Forelimb muscle (tissue), 1 donor: ENCODE data around the gene CASP2. TPM values are rescaled to one million over a fixed set of nuclear protein-coding genes. Genes with fewer than 3 reads are reported as not detected.

Experiments
- DNase-seq: peaks from one replicate; pipeline ENCODE4 v3.0.0-alpha.2; 2013; ENCODE audit warnings: low read depth
- polyA plus RNA-seq: library from polyadenylated mRNA; unstranded; fragments of 120-200 nt; gene quantifications from one replicate; pipeline ENCODE4 v1.2.1, GENCODE V29; 2013; ENCODE audit not compliant: insufficient read length

The CASP2 gene
- polyA plus RNA-seq, 1 donor, result 20.3 TPM

DNA sequence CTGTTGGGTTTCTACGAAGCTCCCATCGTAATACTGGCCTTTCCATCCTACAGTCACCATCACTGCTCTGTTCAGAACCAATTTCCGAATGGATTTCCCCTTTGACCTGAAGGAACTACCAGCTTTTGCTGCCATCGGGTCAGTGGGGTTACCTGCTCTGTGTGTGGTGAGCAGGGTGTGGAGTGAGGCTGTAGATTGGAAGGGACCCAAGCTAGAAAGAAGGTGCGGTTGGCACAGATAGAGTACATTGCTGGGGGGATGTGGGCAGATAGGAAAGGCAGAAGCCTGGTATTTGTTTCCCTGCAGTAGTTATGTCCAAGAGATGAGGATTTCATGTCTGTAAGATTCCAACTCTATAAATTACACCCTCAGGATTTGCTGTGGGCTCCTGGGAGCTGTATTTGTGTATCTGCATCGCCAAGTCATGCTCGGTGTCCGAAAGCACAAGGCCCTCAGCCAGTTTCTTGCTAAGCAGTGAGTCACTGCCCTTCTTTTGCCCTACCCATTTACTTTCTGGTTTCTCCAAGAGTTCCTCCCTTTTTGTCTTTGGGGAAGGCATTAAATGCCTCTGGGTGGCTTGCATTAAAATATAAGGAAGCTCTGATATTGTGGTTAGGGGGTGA, 43.1 kb downstream of the CASP2 start:
- no peak for DNase-seq

GRCh38 chr7:143334244-143334643, 46.1 kb downstream of the CASP2 start:
- no peak for DNase-seq

DNA sequence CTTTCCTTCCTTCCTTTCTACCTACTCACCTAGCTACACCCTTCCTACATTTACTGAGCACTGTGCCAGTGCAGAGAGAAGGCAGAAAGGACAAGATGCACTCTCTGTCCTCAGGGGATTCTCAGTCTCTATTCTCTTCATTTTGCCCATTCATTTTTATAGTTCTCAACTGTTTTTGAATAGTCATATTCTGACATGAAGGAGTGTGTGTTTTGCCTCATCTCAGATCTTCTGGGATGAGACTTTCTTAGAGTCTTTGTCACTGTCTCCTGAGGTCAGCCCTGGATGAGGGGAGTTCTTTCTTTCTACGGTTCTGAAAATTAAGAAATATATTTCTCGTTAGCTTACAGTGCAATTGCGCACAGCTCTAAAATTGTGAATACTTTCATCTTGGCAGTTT, 49.1 kb downstream of the CASP2 start:
- no peak for DNase-seq

- no peak for DNase-seq
Measured at GRCh38 chr7:143341842-143342241, 53.7 kb downstream of the CASP2 start.

DNA sequence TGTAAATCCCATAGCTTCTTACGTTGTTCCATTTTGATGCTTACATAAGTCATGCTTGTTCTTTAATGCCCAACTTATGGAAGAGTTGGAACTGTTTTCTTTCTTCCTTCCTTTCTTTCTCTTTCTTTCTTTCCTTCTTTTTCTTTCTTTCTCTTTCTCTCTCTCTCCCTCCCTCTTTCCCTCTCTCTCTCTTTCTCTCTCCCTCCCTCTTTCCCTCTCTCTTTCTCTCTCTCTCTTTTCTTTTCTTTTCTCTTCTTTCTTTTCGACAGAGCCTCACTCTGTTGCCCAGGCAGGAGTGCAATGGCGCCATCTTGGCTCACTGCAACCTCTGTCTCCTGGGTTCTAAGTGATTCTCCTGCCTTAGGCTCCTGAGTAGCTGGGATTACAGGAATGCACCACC, 55.4 kb downstream of the CASP2 start:
- DNase-seq, result no peak

- no peak for DNase-seq
Measured at GRCh38 chr7:143345428-143345900, 57.3 kb downstream of the CASP2 start.

- DNase-seq, result no peak
Measured at GRCh38 chr7:143346018-143346417, 57.9 kb downstream of the CASP2 start.

GRCh38 chr7:143347950-143348349, 59.8 kb downstream of the CASP2 start:
- DNase-seq, result no peak

DNA sequence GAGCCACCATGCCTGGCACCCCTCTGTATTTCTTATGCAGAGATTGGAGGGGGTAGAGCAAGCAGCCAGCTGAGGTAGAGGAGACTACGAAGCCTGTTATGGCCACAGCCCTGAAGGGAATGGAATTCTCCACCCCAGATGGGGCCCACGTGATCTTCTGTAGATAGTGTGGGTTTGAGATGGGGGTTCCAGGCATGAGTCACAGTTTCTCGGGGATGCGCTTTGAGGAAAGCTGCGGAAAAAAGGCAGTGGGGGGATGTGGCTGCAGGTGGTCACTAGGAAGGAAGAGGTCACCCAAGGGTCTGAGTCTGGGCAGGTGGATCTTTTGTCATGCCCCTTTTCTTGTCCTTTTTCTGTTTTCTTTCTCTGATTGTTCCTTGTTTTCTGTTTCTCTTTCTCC, 62.9 kb downstream of the CASP2 start:
- DNase-seq, result no peak

- DNase-seq, result no peak
Measured at GRCh38 chr7:143351574-143351973, 63.4 kb downstream of the CASP2 start.

DNA sequence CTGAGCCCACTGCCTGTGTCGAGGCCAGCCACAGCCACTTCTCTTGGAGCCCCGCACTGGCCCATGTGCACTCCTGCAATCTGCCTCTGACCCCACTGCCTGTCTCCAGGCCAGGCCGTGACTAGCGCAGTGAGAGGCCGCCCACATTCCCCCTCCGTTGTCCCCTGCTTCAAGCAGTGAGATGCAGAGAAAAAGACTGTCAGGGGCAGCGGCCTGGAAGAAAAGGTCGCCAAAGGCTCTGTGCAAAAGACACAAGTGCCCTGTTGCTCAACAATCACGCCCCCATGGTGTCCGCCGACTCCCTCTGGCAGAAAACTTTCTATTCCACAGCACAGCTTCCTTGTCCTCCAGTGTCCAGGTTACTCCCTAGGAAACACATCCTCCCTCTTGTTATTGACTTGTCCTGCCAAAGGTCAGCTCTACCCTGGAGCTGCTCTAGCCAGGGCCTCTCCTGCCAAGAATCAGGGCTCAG, 64.4 kb downstream of the CASP2 start:
- no peak for DNase-seq

DNA sequence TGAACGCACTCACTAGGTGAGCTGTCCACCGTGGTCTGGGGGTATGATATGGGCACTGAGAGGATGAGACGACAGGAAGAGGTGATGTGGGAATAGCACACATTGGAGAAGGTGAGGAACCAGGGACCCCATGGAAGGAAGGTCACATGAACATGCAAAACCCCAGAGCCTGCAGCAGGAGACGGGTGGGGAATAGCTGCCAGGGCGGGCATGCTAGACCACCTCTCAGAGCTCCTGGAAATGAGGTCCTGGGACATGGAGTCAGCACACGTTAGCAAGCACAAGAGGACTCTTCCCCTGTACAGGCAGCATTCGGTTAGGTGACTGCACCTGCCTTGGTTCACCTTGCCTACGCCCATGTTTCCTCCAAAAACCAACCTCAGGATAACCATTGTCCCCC, 66.2 kb downstream of the CASP2 start:
- no peak for DNase-seq

DNA sequence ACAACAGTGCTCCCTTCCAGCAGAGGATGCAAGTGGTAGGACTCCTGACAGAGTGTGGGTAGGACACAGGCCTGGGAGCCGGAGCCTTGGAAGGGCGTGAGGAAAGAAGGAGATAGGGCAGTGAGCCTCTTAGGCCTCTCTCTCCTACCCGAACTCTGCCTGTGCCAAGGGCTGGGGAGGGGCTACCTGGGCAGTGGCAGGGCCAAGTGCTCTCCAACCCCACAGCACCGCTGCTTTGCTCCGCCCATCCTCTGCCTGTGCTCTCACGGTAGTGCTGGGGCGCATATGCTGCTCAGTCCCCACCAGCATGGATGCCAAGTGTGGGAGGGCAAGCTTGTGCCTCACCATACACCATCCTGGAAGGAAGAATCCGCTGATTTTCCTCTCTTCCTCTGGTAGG, 66.8 kb downstream of the CASP2 start:
- DNase-seq, result no peak

DNA sequence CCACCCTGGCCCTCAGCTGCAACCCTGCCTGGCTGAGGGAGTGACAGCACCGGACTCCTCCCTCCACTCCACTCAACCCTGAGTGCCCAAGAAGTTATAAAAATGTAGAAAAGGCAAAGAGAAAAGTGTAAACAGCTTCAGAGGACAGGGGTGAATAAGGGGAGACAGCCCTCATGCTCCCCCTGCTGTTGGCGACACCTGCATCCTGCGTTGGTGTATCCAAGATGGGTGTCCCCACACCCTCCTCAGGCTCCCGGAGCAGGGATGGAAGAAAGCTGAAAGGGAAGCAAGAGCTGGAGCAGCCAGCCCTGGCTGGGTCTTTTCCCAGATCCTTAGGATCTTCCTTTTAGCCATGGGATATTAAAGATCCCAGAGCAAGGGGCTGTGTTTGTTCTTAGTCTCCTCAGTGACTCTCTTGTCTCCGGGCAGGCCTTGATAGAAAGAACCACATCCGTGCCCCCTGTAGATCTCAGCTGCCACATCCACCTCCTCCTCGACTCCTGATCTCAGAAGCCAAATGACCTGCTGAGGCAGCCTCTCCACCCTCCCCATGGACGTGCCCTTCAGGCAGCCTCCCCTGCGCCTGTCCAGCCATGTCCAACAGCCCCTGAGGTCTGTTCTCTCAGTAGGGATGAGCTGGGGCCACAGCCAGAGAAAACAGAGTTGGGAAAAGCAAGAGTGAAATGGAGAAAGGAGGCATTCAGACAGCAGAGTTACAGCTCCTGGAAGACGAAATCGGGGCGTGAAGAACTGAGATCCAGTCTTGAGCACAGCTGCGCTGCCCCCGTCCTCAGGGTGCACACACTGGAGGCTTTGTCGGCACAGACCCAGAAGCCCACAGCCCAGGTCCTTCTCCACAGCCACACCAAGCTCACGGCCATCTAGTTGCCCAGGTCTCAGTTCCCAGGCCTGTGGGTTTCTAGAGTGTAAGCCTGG, 67.6 kb downstream of the CASP2 start:
- DNase-seq, result no peak

DNA sequence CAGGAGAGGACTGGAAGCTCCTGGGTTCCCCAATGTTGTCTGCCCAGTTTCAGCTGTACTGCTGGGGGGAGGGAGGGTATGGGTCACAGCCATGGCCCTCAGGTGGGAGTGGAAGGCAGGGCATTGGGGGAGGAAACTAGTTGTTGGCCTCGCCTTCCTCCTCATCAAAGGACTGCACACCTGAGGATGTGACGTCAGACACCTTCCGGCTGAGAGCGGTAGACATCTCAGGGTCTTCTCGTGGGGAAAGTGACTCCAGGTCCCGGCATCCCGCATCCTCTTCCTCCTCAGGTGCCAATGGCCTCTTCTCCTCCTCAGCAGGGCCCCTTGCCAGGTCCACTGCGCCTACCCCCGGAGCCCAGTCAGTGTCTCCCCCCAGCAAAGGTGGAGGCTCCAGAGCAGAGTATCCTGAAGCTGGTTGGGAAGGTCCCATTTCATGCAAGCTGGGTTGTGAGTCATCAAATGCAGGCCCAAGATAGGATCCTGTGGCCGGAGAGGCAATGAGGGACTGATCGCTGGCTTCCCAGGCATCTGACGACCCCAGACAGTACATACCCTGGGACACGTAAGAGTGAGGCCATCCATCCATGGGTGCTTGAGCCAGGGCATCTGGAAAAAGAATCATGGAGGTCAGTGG, 68.4 kb downstream of the CASP2 start:
- DNase-seq, result no peak

Other genes with a start within 250 kb of the CASP2 start
- not detected for gene OR6V1, start 236.0 kb upstream of the CASP2 start, polyA plus RNA-seq
- gene PIP, start 156.3 kb upstream of the CASP2 start, polyA plus RNA-seq, result not detected
- gene TAS2R39, start 104.9 kb upstream of the CASP2 start, polyA plus RNA-seq, result not detected
- not detected for gene TAS2R40, start 66.3 kb upstream of the CASP2 start, polyA plus RNA-seq
- gene GSTK1, start 24.9 kb upstream of the CASP2 start, polyA plus RNA-seq, result 85.2 TPM
- 1.0 TPM for gene TMEM139, start 3.4 kb upstream of the CASP2 start, polyA plus RNA-seq
- gene CLCN1, start 27.8 kb downstream of the CASP2 start, polyA plus RNA-seq, result 2.6 TPM
- 1.5 TPM for gene FAM131B, start 74.4 kb downstream of the CASP2 start, polyA plus RNA-seq
- 249 TPM for gene ZYX, start 93.0 kb downstream of the CASP2 start, polyA plus RNA-seq
- gene EPHA1, start 120.5 kb downstream of the CASP2 start, polyA plus RNA-seq, result 6.0 TPM
- not detected for gene TAS2R60, start 155.1 kb downstream of the CASP2 start, polyA plus RNA-seq
- gene TAS2R41, start 189.5 kb downstream of the CASP2 start, polyA plus RNA-seq, result not detected